Measurements from ENCODE around the gene PCBP3.

- TF ChIP-seq CTCF (optimal IDR thresholded peaks at IDR 0.05 in 1 of 3, IDR thresholded peaks at IDR 0.05 in 1 of 3, conservative IDR thresholded peaks at IDR 0.05 in 1 of 3; ENCODE audit: extremely low read depth in 1 of 3, insufficient read depth in 2 of 3, low read length in 3 of 3) (no peak), EZH2 (IDR thresholded peaks at IDR 0.05; ENCODE audit: low read length) (no peak)
Measured at GRCh38 chr21:45819478-45820170, 176.1 kb downstream of the PCBP3 start.
